Liver (tissue), 9 donors: ENCODE measurements around the gene PKNOX1. TPM values are rescaled to one million over a fixed set of nuclear protein-coding genes. Genes with fewer than 3 reads are reported as not detected.

ENCODE experiments used
- DNase-seq: peaks from one replicate; pipeline ENCODE4 v3.0.0-alpha.2; 2017; ENCODE audit warnings: low spot score
- H3K27ac ChIP-seq, 2 donors: one replicate each; pipeline ENCODE4 v1.7.0; 2013; ENCODE audit warnings: inconsistent platforms in 2 of 2, low read length in 2 of 2, control low read depth in 1 of 2, low read depth in 1 of 2, mild to moderate bottlenecking in 1 of 2
- H3K27me3 ChIP-seq, 4 donors: one replicate each; pipeline versions ENCODE4 v1.6.1 to v1.7.0; 2013; ENCODE audit warnings: low read length in 3 of 4, inconsistent platforms in 1 of 4, mild to moderate bottlenecking in 1 of 4, moderate library complexity in 1 of 4; ENCODE audit not compliant: control insufficient read depth in 4 of 4, insufficient read depth in 4 of 4
- H3K36me3 ChIP-seq, 4 donors: one replicate each; pipeline versions ENCODE4 v1.6.1 to v1.7.0; 2013; ENCODE audit warnings: low read length in 3 of 4, mild to moderate bottlenecking in 3 of 4, low read depth in 1 of 4, moderate library complexity in 1 of 4; ENCODE audit not compliant: control insufficient read depth in 4 of 4, insufficient read depth in 3 of 4
- H3K4me1 ChIP-seq, 4 donors: one replicate each; pipeline versions ENCODE4 v1.6.1 to v1.7.0; 2013; ENCODE audit warnings: low read length in 3 of 4, mild to moderate bottlenecking in 3 of 4, moderate library complexity in 1 of 4; ENCODE audit not compliant: control insufficient read depth in 4 of 4, insufficient read depth in 4 of 4
- H3K4me3 ChIP-seq, 3 donors: one replicate each; pipeline versions ENCODE4 v1.6.1 to v1.7.0; 2013; ENCODE audit warnings: low read length in 3 of 3, control low read depth in 1 of 3, low read depth in 1 of 3, mild to moderate bottlenecking in 1 of 3
- H3K9ac ChIP-seq, 2 donors: one replicate each; pipeline ENCODE4 v1.7.0; 2013; ENCODE audit warnings: low read length in 2 of 2, mild to moderate bottlenecking in 2 of 2, moderate library complexity in 2 of 2, control low read depth in 1 of 2, low read depth in 1 of 2
- H3K9me3 ChIP-seq, 4 donors: one replicate each; pipeline versions ENCODE4 v1.6.1 to v1.7.0; 2013; ENCODE audit warnings: low read length in 3 of 4; ENCODE audit not compliant: control insufficient read depth in 4 of 4
- ATF3 ChIP-seq: IDR thresholded peaks from 2 replicates; pipeline ENCODE4 v1.6.1; 2016; ENCODE audit warnings: antibody characterized with exemption
- EGR1 ChIP-seq, 2 donors: IDR thresholded peaks; 2 replicates each; pipeline ENCODE4 v1.6.1; 2016 to 2018; ENCODE audit warnings: antibody characterized with exemption in 2 of 2, low read depth in 2 of 2
- FOXA1 ChIP-seq: IDR thresholded peaks from 2 replicates; pipeline ENCODE4 v1.6.1; 2016; ENCODE audit warnings: antibody characterized with exemption
- FOXA2 ChIP-seq: IDR thresholded peaks from 2 replicates; pipeline ENCODE4 v1.6.1; 2016; ENCODE audit warnings: antibody characterized with exemption
- GABPA ChIP-seq, 2 donors: IDR thresholded peaks in 1 of 2; conservative IDR thresholded peaks in 1 of 2; 2 replicates each; pipeline ENCODE4 v1.6.1; 2016; ENCODE audit warnings: antibody characterized with exemption in 2 of 2, mild to moderate bottlenecking in 1 of 2, moderate library complexity in 1 of 2
- HNF4G ChIP-seq: IDR thresholded peaks from 2 replicates; pipeline ENCODE4 v1.6.1; 2016; ENCODE audit warnings: antibody characterized with exemption
- JUND ChIP-seq, 2 donors: IDR thresholded peaks; 2 replicates each; pipeline ENCODE4 v1.6.1; 2016; ENCODE audit warnings: antibody characterized with exemption in 2 of 2
- MAX ChIP-seq: IDR thresholded peaks from 2 replicates; pipeline ENCODE4 v1.6.1; 2016; ENCODE audit warnings: antibody characterized with exemption
- NR2F2 ChIP-seq: IDR thresholded peaks from 2 replicates; pipeline ENCODE4 v1.6.1; 2016; ENCODE audit warnings: antibody characterized with exemption
- RAD21 ChIP-seq, 2 donors: IDR thresholded peaks; 2 replicates each; pipeline ENCODE4 v1.6.1; 2016; ENCODE audit warnings: antibody characterized with exemption in 2 of 2, mild to moderate bottlenecking in 2 of 2
- REST ChIP-seq: IDR thresholded peaks from 2 replicates; pipeline ENCODE4 v1.6.1; 2016; ENCODE audit warnings: antibody characterized with exemption, mild to moderate bottlenecking
- SP1 ChIP-seq: IDR thresholded peaks from 2 replicates; pipeline ENCODE4 v1.6.1; 2018; ENCODE audit warnings: antibody characterized with exemption, mild to moderate bottlenecking
- TAF1 ChIP-seq: conservative IDR thresholded peaks from 2 replicates; pipeline ENCODE4 v1.6.1; 2016; ENCODE audit warnings: antibody characterized with exemption, mild to moderate bottlenecking
- YY1 ChIP-seq: IDR thresholded peaks from 2 replicates; pipeline ENCODE4 v1.6.1; 2016; ENCODE audit warnings: antibody characterized with exemption, mild to moderate bottlenecking
- whole genome bisulfite sequencing: extraction: QIAGEN DNeasy Blood & Tissue Kit; methylation state at CpG from one replicate; pipeline ENCODE4 v1.1.7; 2013; 5-methylcytosine and 5-hydroxymethylcytosine counted together
- polyA plus RNA-seq, 2 donors: library from polyadenylated mRNA; stranded (reverse) in 1 of 2; unstranded in 1 of 2; fragments of 200-250 nt in 1 of 2; fragments of >200 nt in 1 of 2; fragmentation: Nextera tagmentation in 1 of 2; extraction: Ambion mirVana in 1 of 2; gene quantifications; one replicate each; pipeline versions ENCODE4 v1.2.1 to v1.2.3, GENCODE V29; 2013 to 2015
- total RNA-seq, 2 donors: library from RNA; depleted of rRNA; stranded (reverse); fragments of >200 nt; gene quantifications; one replicate each; pipeline ENCODE4 v1.2.3, GENCODE V29; 2014
- TF ChIP-seq, protein P1 (sequence below): fragments of 150-350 bp; IDR thresholded peaks from 2 replicates; pipeline ENCODE4 v1.5.1; 2017; ENCODE audit warnings: improper control_type of control experiment, low read depth, low read length; ENCODE audit not compliant: missing input control
- TF ChIP-seq, protein P2 (sequence below): IDR thresholded peaks from 2 replicates; pipeline ENCODE4 v1.6.1; 2016; ENCODE audit warnings: antibody characterized with exemption
- donor health status: healthy.
- donor health status: healthy.
- donor health status: healthy.
- donor health status: healthy.
- donor health status: healthy.

PKNOX1 gene
- total and polyA plus RNA-seq, 4 donors, result 2.8 to 10.3 (median 8.0) TPM

GRCh38 chr21:42970946-42971653 lies 3.3 kb upstream of the PKNOX1 start:
- TF ChIP-seq HNF4G (no peak), MAX (no peak), RAD21 (IDR thresholded peaks at IDR 0.05) (no peak), ATF3 (no peak), GABPA (IDR thresholded peaks at IDR 0.05 in 1 of 2, conservative IDR thresholded peaks at IDR 0.05 in 1 of 2) (no peak), SP1 (no peak), EGR1 (IDR thresholded peaks at IDR 0.05; ENCODE audit: low read depth in 2 of 2) (no peak), FOXA1 (no peak), TAF1 (no peak), FOXA2 (no peak), REST (no peak), NR2F2 (no peak), YY1 (no peak)
- TF ChIP-seq, protein P1, sequence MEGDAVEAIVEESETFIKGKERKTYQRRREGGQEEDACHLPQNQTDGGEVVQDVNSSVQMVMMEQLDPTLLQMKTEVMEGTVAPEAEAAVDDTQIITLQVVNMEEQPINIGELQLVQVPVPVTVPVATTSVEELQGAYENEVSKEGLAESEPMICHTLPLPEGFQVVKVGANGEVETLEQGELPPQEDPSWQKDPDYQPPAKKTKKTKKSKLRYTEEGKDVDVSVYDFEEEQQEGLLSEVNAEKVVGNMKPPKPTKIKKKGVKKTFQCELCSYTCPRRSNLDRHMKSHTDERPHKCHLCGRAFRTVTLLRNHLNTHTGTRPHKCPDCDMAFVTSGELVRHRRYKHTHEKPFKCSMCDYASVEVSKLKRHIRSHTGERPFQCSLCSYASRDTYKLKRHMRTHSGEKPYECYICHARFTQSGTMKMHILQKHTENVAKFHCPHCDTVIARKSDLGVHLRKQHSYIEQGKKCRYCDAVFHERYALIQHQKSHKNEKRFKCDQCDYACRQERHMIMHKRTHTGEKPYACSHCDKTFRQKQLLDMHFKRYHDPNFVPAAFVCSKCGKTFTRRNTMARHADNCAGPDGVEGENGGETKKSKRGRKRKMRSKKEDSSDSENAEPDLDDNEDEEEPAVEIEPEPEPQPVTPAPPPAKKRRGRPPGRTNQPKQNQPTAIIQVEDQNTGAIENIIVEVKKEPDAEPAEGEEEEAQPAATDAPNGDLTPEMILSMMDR, result no peak
- TF ChIP-seq, protein P2, sequence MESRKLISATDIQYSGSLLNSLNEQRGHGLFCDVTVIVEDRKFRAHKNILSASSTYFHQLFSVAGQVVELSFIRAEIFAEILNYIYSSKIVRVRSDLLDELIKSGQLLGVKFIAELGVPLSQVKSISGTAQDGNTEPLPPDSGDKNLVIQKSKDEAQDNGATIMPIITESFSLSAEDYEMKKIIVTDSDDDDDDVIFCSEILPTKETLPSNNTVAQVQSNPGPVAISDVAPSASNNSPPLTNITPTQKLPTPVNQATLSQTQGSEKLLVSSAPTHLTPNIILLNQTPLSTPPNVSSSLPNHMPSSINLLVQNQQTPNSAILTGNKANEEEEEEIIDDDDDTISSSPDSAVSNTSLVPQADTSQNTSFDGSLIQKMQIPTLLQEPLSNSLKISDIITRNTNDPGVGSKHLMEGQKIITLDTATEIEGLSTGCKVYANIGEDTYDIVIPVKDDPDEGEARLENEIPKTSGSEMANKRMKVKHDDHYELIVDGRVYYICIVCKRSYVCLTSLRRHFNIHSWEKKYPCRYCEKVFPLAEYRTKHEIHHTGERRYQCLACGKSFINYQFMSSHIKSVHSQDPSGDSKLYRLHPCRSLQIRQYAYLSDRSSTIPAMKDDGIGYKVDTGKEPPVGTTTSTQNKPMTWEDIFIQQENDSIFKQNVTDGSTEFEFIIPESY, result no peak

GRCh38 chr21:42971897-42972275 lies 2.5 kb upstream of the PKNOX1 start:
- H3K9ac ChIP-seq, result no peak overlapping the region
- no peak for DNase-seq
- no peak overlapping the region for H3K4me3 ChIP-seq
- WGBS, result 72% methylated on average over 3 of the region's 3 CpGs
- H3K27me3 ChIP-seq, result no peaks in the 10 kb centered on the region
- H3K4me1 ChIP-seq, result peaks cover 5 to 20% (median 10%) of the 10 kb centered on the region in 4 donors
- no peak overlapping the region for H3K27ac ChIP-seq
- no peaks in the 10 kb centered on the region for H3K9me3 ChIP-seq
- H3K36me3 ChIP-seq, result peaks cover 0 to 1% (median 0%) of the 10 kb centered on the region in 4 donors
- TF ChIP-seq HNF4G, result no peak
- TF ChIP-seq EGR1 (IDR thresholded peaks at IDR 0.05; ENCODE audit: low read depth in 2 of 2), result no peak
- no peak for TF ChIP-seq REST
- no peak for TF ChIP-seq FOXA1
- no peak for TF ChIP-seq NR2F2
- no peak for TF ChIP-seq YY1
- no peak for TF ChIP-seq RAD21 (IDR thresholded peaks at IDR 0.05)
- no peak for TF ChIP-seq MAX
- no peak for TF ChIP-seq FOXA2
- TF ChIP-seq, protein P2, result no peak
- TF ChIP-seq TAF1, result no peak
- TF ChIP-seq SP1, result no peak
- no peak for TF ChIP-seq JUND (IDR thresholded peaks at IDR 0.05)

More at GRCh38 chr21:42970946-42971653, 3.3 kb upstream of the PKNOX1 start:
- H3K9me3 ChIP-seq, result no peaks in the 10 kb centered on the region
- peaks cover 3 to 15% (median 7%) of the 10 kb centered on the region in 4 donors for H3K4me1 ChIP-seq
- no peak for DNase-seq
- H3K9ac ChIP-seq, result no peak overlapping the region
- WGBS, result 91% methylated on average over 7 of the region's 7 CpGs
- no peak overlapping the region for H3K27ac ChIP-seq
- H3K4me3 ChIP-seq, result no peak overlapping the region
- H3K27me3 ChIP-seq, result no peaks in the 10 kb centered on the region
- H3K36me3 ChIP-seq, result peaks cover 0 to 1% (median 0%) of the 10 kb centered on the region in 4 donors
